ENCODE data around the gene E2F4. TPM values are rescaled to one million over a fixed set of nuclear protein-coding genes. Genes with fewer than 3 reads are reported as not detected.

Gene E2F4
- total and polyA plus RNA-seq, 2 of the 13 experiments (the other 11 are each of a cell fraction or from before 2014, with no cell fraction given), result 84.8 to 91.2 TPM

DNA sequence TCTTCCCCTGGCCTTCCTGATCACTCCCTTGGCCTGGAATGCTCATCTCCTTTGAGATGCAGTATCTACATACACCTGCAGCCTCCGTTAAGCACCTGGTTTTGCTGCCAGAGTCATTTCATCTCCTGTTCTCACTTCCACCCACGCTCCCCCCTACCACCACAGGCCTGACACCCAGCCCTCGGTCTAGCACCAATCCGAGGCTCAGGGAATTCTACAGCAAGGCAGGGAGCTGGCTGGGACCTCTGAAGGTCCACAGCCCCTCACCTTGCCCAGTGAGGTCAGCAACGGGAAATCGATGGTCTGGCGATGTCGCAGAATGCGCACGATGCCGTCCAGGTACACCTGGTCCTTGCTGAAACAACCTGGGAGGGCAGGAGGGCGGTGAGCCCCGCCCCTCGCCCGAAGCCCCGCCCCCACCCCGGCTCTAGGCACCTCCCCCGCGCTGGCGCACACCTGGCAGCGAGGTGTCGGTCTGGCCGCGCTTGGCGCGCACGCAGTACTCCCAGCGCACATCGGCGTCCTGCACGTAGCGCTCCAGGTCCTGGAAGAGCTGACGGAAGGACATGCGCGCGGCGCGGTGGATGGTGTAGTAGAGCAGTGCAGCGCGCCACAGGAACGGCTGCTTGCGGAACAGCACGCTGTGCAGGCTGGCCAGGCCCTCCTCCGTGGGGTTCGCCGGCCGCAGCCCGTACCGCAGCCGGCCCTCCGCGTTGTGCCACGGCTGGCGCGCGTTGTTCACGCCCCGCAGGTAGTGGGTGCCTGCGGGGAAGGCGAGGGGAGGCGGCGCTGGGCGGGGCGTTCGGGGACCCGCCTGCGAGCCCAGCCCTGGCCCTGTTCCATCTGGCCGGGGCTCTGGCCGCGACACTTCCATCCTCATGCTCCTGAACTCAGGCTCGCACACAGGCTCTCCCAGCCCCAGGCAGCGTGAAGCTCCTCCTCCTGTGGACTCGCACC, 13.9 kb upstream of the E2F4 start (continued):
- TF ChIP-seq ZNF3 (CRISPR knock-in tag; IDR thresholded peaks at IDR 0.05) (no peak), ZNF619 (CRISPR knock-in tag; IDR thresholded peaks at IDR 0.05) (0 out of 2 replicates have a peak, but pooled peaks have one; percentile 54), HCFC1 (IDR thresholded peaks at IDR 0.05; ENCODE audit: low read depth, low read length) (no peak), ZFP90 (CRISPR knock-in tag; IDR thresholded peaks at IDR 0.05; ENCODE audit: borderline replicate concordance) (0 out of 2 replicates have a peak, but pooled peaks have one; percentile 22), ZNF432 (CRISPR knock-in tag; IDR thresholded peaks at IDR 0.05; ENCODE audit: borderline replicate concordance) (no peak), ZNF441 (CRISPR knock-in tag; IDR thresholded peaks at IDR 0.05; ENCODE audit: borderline replicate concordance) (0 out of 2 replicates have a peak, but pooled peaks have one; percentile 25), ZNF615 (CRISPR knock-in tag; IDR thresholded peaks at IDR 0.05; ENCODE audit: borderline replicate concordance) (no peak), SALL1 (CRISPR knock-in tag; IDR thresholded peaks at IDR 0.05) (peak; percentile 56; the same call in 1 of the 2 replicates), KLF13 (CRISPR knock-in tag; IDR thresholded peaks at IDR 0.05) (peak; percentile 60; the same call in 1 of the 2 replicates), ZNF644 (CRISPR knock-in tag; IDR thresholded peaks at IDR 0.05; ENCODE audit: low read depth) (no peak), CREM (IDR thresholded peaks at IDR 0.05) (no peak), CREM (CRISPR knock-in tag; IDR thresholded peaks at IDR 0.05) (no peak), SNAPC2 (CRISPR knock-in tag; IDR thresholded peaks at IDR 0.05) (no peak), ZNF282 (IDR thresholded peaks at IDR 0.05; ENCODE audit: partially characterized antibody) (no peak), ZNF709 (CRISPR knock-in tag; IDR thresholded peaks at IDR 0.05) (no peak), SPEN (CRISPR knock-in tag; IDR thresholded peaks at IDR 0.05; ENCODE audit: low read depth) (peak; percentile 83; the same call in 1 of the 2 replicates), ZNF160 (CRISPR knock-in tag; IDR thresholded peaks at IDR 0.05) (peak; percentile 79), CENPT (CRISPR knock-in tag; IDR thresholded peaks at IDR 0.05; ENCODE audit: low read depth) (peak; percentile 67; the same call in 1 of the 2 replicates), ZNF503 (CRISPR knock-in tag; IDR thresholded peaks at IDR 0.05) (no peak), ZNF788 (CRISPR knock-in tag; IDR thresholded peaks at IDR 0.05; ENCODE audit: borderline replicate concordance) (peak; percentile 89), RBM22 (optimal IDR thresholded peaks at IDR 0.05; ENCODE audit: low read length) (no peak), PHF8 (CRISPR knock-in tag; IDR thresholded peaks at IDR 0.05) (peak; percentile 39; the same call in 1 of the 2 replicates), MED13 (CRISPR knock-in tag; IDR thresholded peaks at IDR 0.05) (0 out of 2 replicates have a peak, but pooled peaks have one; percentile 48), ZSCAN22 (CRISPR knock-in tag; IDR thresholded peaks at IDR 0.05) (no peak), MED8 (CRISPR knock-in tag; IDR thresholded peaks at IDR 0.05; ENCODE audit: insufficient replicate concordance) (no peak), ATF7 (IDR thresholded peaks at IDR 0.05) (no peak), ATF7 (CRISPR knock-in tag; IDR thresholded peaks at IDR 0.05) (no peak)
- TF ChIP-seq, protein P1, sequence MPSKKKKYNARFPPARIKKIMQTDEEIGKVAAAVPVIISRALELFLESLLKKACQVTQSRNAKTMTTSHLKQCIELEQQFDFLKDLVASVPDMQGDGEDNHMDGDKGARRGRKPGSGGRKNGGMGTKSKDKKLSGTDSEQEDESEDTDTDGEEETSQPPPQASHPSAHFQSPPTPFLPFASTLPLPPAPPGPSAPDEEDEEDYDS (CRISPR knock-in tag; IDR thresholded peaks at IDR 0.05), result 0 out of 2 replicates have a peak, but pooled peaks have one; percentile 17
- TF ChIP-seq, protein P2, sequence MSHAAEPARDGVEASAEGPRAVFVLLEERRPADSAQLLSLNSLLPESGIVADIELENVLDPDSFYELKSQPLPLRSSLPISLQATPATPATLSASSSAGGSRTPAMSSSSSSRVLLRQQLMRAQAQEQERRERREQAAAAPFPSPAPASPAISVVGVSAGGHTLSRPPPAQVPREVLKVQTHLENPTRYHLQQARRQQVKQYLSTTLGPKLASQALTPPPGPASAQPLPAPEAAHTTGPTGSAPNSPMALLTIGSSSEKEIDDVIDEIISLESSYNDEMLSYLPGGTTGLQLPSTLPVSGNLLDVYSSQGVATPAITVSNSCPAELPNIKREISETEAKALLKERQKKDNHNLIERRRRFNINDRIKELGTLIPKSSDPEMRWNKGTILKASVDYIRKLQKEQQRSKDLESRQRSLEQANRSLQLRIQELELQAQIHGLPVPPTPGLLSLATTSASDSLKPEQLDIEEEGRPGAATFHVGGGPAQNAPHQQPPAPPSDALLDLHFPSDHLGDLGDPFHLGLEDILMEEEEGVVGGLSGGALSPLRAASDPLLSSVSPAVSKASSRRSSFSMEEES (CRISPR knock-in tag; IDR thresholded peaks at IDR 0.05), result no peak
